ENCODE data around the gene ITGA8. TPM values are rescaled to one million over a fixed set of nuclear protein-coding genes. Genes with fewer than 3 reads are reported as not detected.
A peak's percentile ranks its signal among the peaks of the same experiment; 100 is the strongest.

The ITGA8 gene
- total and polyA plus RNA-seq, 2 of the 13 experiments (the other 11 are each of a cell fraction or from before 2014, with no cell fraction given): not detected

DNA sequence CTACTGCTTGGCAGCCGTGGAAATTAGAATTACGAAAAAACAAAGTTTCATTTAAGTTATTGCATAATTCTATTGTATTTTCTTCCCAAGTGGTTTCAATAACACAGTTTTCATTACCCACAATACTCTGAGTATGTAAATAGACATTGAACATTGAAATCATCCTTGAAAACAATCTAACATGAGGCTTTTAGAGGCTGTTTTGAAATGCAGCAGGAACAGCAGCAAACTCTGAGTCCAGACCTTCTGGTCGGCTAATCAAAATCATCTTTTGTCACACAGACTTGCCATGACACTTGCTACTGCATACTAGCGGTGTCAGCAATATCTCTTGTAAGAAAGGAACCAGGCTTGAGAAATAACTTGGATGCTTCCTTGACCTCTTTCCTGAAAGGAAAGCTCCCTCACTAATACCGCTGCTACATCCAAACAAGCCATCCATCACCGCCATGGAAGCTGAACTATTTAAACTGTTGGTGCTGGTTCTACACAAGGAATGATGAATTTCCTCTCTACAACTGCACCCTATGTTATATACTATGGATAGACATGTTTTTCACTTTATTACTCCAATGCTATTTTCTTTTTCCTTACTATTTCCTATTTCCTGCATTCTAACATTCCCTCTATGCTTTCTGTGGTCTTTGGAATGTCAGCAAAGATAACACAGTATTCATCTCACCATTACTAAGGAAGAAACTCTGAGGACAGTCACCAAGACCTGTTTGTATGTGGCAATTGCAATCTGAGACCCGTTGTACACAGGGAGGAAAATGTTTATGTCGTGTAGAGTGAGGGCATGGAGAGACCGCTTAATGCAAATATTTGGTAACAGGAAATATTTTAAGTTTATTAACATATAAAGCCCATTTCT lies 130.8 kb downstream of the ITGA8 start:
- WGBS (ENCODE audit: low lambda C conversion rate): 9% methylated on average over 9 of the region's 9 CpGs
- no peak overlapping the region for H3K4me2 ChIP-seq (ENCODE audit: low read depth, low read length)
- no peaks in the 10 kb centered on the region for H3K4me1 ChIP-seq (ENCODE audit: insufficient read depth, low read length)
- H3K4me3 ChIP-seq (replicated peaks in 1 of 3; ENCODE audit: insufficient read depth in 1 of 3, low read depth in 2 of 3, low read length in 3 of 3): no peak overlapping the region
- TF ChIP-seq ZNF121 (CRISPR knock-in tag; IDR thresholded peaks at IDR 0.05) (no peak), MAFK (conservative IDR thresholded peaks at IDR 0.05 in 1 of 2, IDR thresholded peaks at IDR 0.05 in 1 of 2; ENCODE audit: low read length in 2 of 2) (peak; percentile 28 to 41; a peak in 3 of 4 replicates), TAF15 (IDR thresholded peaks at IDR 0.05; ENCODE audit: low read depth, low read length, poor library complexity, severe bottlenecking) (no peak), ZNF224 (CRISPR knock-in tag; IDR thresholded peaks at IDR 0.05) (no peak)
- TF ChIP-seq, protein P1, sequence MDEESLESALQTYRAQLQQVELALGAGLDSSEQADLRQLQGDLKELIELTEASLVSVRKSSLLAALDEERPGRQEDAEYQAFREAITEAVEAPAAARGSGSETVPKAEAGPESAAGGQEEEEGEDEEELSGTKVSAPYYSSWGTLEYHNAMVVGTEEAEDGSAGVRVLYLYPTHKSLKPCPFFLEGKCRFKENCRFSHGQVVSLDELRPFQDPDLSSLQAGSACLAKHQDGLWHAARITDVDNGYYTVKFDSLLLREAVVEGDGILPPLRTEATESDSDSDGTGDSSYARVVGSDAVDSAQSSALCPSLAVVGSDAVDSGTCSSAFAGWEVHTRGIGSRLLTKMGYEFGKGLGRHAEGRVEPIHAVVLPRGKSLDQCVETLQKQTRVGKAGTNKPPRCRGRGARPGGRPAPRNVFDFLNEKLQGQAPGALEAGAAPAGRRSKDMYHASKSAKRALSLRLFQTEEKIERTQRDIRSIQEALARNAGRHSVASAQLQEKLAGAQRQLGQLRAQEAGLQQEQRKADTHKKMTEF (CRISPR knock-in tag; IDR thresholded peaks at IDR 0.05): no peak
- TF ChIP-seq, protein P2, sequence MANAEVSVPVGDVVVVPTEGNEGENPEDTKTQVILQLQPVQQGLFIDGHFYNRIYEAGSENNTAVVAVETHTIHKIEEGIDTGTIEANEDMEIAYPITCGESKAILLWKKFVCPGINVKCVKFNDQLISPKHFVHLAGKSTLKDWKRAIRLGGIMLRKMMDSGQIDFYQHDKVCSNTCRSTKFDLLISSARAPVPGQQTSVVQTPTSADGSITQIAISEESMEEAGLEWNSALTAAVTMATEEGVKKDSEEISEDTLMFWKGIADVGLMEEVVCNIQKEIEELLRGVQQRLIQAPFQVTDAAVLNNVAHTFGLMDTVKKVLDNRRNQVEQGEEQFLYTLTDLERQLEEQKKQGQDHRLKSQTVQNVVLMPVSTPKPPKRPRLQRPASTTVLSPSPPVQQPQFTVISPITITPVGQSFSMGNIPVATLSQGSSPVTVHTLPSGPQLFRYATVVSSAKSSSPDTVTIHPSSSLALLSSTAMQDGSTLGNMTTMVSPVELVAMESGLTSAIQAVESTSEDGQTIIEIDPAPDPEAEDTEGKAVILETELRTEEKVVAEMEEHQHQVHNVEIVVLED (CRISPR knock-in tag; IDR thresholded peaks at IDR 0.05; ENCODE audit: borderline replicate concordance): no peak
- TF ChIP-seq, protein P3, sequence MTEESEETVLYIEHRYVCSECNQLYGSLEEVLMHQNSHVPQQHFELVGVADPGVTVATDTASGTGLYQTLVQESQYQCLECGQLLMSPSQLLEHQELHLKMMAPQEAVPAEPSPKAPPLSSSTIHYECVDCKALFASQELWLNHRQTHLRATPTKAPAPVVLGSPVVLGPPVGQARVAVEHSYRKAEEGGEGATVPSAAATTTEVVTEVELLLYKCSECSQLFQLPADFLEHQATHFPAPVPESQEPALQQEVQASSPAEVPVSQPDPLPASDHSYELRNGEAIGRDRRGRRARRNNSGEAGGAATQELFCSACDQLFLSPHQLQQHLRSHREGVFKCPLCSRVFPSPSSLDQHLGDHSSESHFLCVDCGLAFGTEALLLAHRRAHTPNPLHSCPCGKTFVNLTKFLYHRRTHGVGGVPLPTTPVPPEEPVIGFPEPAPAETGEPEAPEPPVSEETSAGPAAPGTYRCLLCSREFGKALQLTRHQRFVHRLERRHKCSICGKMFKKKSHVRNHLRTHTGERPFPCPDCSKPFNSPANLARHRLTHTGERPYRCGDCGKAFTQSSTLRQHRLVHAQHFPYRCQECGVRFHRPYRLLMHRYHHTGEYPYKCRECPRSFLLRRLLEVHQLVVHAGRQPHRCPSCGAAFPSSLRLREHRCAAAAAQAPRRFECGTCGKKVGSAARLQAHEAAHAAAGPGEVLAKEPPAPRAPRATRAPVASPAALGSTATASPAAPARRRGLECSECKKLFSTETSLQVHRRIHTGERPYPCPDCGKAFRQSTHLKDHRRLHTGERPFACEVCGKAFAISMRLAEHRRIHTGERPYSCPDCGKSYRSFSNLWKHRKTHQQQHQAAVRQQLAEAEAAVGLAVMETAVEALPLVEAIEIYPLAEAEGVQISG (CRISPR knock-in tag; IDR thresholded peaks at IDR 0.05): no peak
- FAIRE-seq: no peak
- ChIA-PET POLR2A (no interaction called here), CTCF (ENCODE audit: low intra/inter-chr PET ratio, low total read pairs) (no interaction called here)
- ATAC-seq: no peak
- no peaks in the 10 kb centered on the region for H3K79me2 ChIP-seq (ENCODE audit: insufficient read depth, low read length)
- intact Hi-C loops (cut with micrococcal nuclease; ENCODE audit: unreplicated experiment): loop anchor here (5.0 kb wide), 1 partner anchor 138 kb away; no protein-coding TSS in a partner anchor
- no peak overlapping the region for H3K27ac ChIP-seq (ENCODE audit: extremely low read length, insufficient read depth, low read length)
- no peaks in the 10 kb centered on the region for H3K36me3 ChIP-seq (replicated peaks in 1 of 2; ENCODE audit: control insufficient read depth in 1 of 2, insufficient read depth in 2 of 2, low read length in 2 of 2)
- in situ Hi-C loops (cut with HindIII; ENCODE audit: extremely low pct_ligation_motif_present, low pct_unique_long_range_greater_than_20kb): no loop called here
- H4K20me1 ChIP-seq (ENCODE audit: insufficient read depth, low read length): no peaks in the 10 kb centered on the region
- no peaks in the 10 kb centered on the region for H3K9me3 ChIP-seq (ENCODE audit: low read length)
- no peak for DNase-seq (ENCODE audit: low spot score)
- H2AFZ ChIP-seq (ENCODE audit: low read length): no peak overlapping the region
- H3K27me3 ChIP-seq (ENCODE audit: control insufficient read depth in 1 of 2, insufficient read depth in 2 of 2, low read length in 2 of 2): no peaks in the 10 kb centered on the region
- BruUV-seq (replicated peaks): no TSS peak
- H3K9ac ChIP-seq (ENCODE audit: insufficient read depth, low read depth, low read length): no peak overlapping the region

All from HepG2 (cell line).